HEK293T (cell line): ENCODE results near the gene ZNF30.

ENCODE experiments used
- CTCF ChIA-PET: fragments of 350-600 bp; formaldehyde crosslinking; extraction: SDS; loops from one replicate; lab custom pipeline; 2021; ENCODE audit warnings: antibody characterized with exemption, inconsistent platforms; lab: Yijun Ruan, JAX
- POLR2A ChIA-PET: fragments of 350-600 bp; formaldehyde crosslinking; extraction: SDS; loops from one replicate; lab custom pipeline; 2020; ENCODE audit warnings: antibody characterized with exemption, inconsistent platforms; lab: Yijun Ruan, JAX
- DNase-seq: peaks from one replicate; pipeline ENCODE4 v3.0.0; 2012; ENCODE audit warnings: mixed read lengths; ENCODE audit errors: extremely low spot score
- ARNT ChIP-seq: fragments of 450-650 bp; IDR thresholded peaks from 2 replicates; pipeline ENCODE4 v1.6.1; 2017; ENCODE audit warnings: mild to moderate bottlenecking
- BHLHE40 ChIP-seq: fragments of 450-650 bp; IDR thresholded peaks from 2 replicates; pipeline ENCODE4 v1.6.1; 2016; ENCODE audit warnings: mild to moderate bottlenecking, moderate library complexity, borderline replicate concordance
- CTBP1 ChIP-seq: fragments of 450-650 bp; IDR thresholded peaks from 2 replicates; pipeline ENCODE4 v1.6.1; 2016; ENCODE audit warnings: borderline replicate concordance
- ELF4 ChIP-seq: fragments of 450-650 bp; IDR thresholded peaks from 2 replicates; pipeline ENCODE4 v1.6.1; 2017; ENCODE audit warnings: antibody characterized with exemption
- FOXA1 ChIP-seq: fragments of 450-650 bp; IDR thresholded peaks from 2 replicates; pipeline ENCODE4 v1.6.1; 2016; ENCODE audit warnings: mild to moderate bottlenecking
- FOXK2 ChIP-seq: fragments of 450-650 bp; IDR thresholded peaks from 2 replicates; pipeline ENCODE4 v1.6.1; 2016; ENCODE audit warnings: mild to moderate bottlenecking
- FOXM1 ChIP-seq: fragments of 450-650 bp; IDR thresholded peaks from 2 replicates; pipeline ENCODE4 v1.6.1; 2017; ENCODE audit warnings: mild to moderate bottlenecking, borderline replicate concordance
- HDGF ChIP-seq: fragments of 450-650 bp; IDR thresholded peaks from 2 replicates; pipeline ENCODE4 v1.6.1; 2017; ENCODE audit warnings: antibody characterized with exemption, borderline replicate concordance
- L3MBTL2 ChIP-seq: fragments of 450-650 bp; conservative IDR thresholded peaks from 2 replicates; pipeline ENCODE4 v1.6.1; 2016; ENCODE audit warnings: mild to moderate bottlenecking
- LEF1 ChIP-seq: fragments of 450-650 bp; IDR thresholded peaks from 2 replicates; pipeline ENCODE4 v1.6.1; 2017; ENCODE audit warnings: mild to moderate bottlenecking, borderline replicate concordance
- NFRKB ChIP-seq: fragments of 450-650 bp; IDR thresholded peaks from 2 replicates; pipeline ENCODE4 v1.6.1; 2016; ENCODE audit warnings: mild to moderate bottlenecking, moderate library complexity
- SP1 ChIP-seq: fragments of 450-650 bp; IDR thresholded peaks from 2 replicates; pipeline ENCODE4 v1.6.1; 2017
- SUZ12 ChIP-seq: fragments of 450-650 bp; IDR thresholded peaks from 2 replicates; pipeline ENCODE4 v1.6.1; 2016; ENCODE audit warnings: mild to moderate bottlenecking
- TARDBP ChIP-seq: fragments of 450-650 bp; IDR thresholded peaks from 2 replicates; pipeline ENCODE4 v1.6.1; 2016
- ZNF384 ChIP-seq: fragments of 450-650 bp; IDR thresholded peaks from 2 replicates; pipeline ENCODE4 v1.6.1; 2016
- TF ChIP-seq, protein P1 (sequence below): fragments of 450-650 bp; IDR thresholded peaks from 2 replicates; pipeline ENCODE4 v1.6.1; 2016

The ZNF30 gene

DNA sequence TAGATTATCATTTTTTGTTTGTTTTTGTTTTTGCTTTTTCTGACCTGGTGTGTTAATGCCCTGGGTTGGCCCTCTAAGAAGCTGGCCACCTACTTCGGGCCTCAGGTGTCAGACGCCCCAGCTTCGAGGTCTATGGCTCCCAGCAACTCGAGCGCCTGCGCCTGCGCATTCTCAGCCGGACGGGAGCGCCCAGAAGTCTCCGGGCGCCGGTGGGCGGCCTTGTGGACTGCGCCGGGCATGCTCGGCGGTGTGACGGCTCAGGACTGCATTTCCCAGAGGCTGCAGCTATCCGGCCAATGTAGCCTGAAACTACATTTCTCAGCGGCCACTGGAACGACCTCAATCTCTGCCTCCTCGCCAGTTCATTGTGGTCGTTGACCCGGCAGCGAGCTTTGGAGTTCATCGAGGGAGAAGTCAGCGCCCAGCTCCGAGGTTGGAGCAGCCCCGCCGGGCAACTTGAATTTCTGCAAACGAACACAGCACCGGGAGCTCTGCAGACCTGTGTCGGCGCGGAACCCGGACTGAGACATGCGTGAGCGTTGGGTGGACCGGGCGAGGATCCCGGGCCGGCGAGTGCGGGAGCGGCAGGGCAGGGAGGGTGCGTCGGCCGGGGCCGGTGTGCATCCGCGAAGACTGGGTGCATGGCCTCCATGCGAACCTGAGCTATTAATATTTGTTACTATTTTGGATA, at the start of gene ZNF30:
Gene ZNF30 (plus strand): TSS at position 219 of the 691 bp plus-strand sequence. CDS start 3,045 bp downstream, outside the sequence.
- DNase-seq = peak; percentile 91
- CTCF ChIA-PET = no interaction called here
- POLR2A ChIA-PET = interaction anchor here (0.8 to 1.5 kb wide), 7 partner anchors 10 to 193 kb away, joined by 3 to 6 read pairs (median 4); partner anchors contain the start of genes ZNF181 and ZNF792
- TF ChIP-seq L3MBTL2 (peak; percentile 84), HDGF (no peak)

DNA sequence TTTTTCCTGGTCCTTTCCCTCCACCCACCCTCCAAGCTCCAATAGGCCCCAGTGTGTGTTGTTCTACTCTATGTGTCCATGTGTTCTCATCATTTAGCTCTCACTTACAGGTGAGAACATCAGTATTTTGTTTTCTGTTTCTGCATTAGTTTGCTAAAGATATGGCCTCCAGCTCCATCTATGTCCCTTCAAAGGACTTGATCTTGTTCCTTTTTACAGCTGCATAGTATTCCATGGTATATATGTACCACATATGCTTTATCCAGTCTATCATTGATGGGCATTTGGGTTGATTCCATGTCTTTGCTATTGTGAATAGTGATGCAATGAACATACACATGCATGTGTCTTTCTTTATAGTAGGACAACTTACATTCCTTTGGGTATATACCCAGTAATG, 47.1 kb upstream of the ZNF30 start:
- no peak for TF ChIP-seq FOXA1
- TF ChIP-seq FOXM1 = no peak
- no peak for DNase-seq
- ChIA-PET CTCF (no interaction called here), POLR2A (no interaction called here)

DNA sequence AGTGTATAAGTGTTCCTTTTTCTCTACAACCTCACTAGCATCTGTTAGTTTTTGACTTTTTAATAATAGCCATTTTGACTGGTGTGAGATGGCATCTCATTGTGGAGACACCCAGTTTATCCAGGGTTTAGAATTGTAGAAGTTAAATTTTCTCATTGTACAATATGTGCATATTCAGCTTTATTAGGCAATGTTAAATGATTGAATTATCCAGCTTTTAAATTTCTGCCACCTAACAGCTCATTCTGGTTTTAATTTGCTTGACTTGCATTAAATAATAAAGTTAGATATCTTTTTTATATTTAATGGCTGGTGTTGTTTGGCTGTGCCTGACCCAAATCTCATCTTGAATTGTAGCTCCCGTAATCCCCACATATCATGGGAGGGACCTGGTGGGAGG, 46.7 kb upstream of the ZNF30 start:
- ChIA-PET POLR2A (no interaction called here), CTCF (no interaction called here)
- DNase-seq = no peak
- TF ChIP-seq BHLHE40 = no peak
- TF ChIP-seq L3MBTL2 = no peak
- no peak for TF ChIP-seq FOXK2
- no peak for TF ChIP-seq SP1
- TF ChIP-seq LEF1 = no peak
- TF ChIP-seq, protein P1, sequence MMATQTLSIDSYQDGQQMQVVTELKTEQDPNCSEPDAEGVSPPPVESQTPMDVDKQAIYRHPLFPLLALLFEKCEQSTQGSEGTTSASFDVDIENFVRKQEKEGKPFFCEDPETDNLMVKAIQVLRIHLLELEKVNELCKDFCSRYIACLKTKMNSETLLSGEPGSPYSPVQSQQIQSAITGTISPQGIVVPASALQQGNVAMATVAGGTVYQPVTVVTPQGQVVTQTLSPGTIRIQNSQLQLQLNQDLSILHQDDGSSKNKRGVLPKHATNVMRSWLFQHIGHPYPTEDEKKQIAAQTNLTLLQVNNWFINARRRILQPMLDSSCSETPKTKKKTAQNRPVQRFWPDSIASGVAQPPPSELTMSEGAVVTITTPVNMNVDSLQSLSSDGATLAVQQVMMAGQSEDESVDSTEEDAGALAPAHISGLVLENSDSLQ = no peak
- no peak for TF ChIP-seq FOXM1
- TF ChIP-seq CTBP1 = no peak
- TF ChIP-seq ZNF384 = no peak
- no peak for TF ChIP-seq TARDBP
- no peak for TF ChIP-seq HDGF
- TF ChIP-seq FOXA1 = no peak
- no peak for TF ChIP-seq ARNT
- no peak for TF ChIP-seq SUZ12
- no peak for TF ChIP-seq NFRKB
- no peak for TF ChIP-seq ELF4

DNA sequence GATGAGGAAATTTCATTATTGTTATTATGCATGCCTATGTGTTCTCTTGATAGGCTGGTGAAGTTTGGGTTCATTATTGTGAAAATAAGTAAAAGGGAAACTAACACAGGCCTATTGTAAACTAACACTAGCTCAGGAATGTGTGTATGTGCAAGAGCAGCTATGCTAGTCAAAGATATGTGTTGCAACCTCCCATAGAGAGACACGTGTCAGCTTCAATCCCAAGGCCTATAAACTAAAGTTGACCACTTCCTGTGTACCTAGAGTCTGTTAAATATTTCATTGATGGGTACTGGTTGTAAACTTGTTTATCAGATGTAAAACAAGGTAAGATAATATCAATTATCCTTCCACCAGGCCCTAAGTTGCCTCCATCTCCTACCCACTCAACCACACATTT, 44.7 kb upstream of the ZNF30 start:
- ChIA-PET POLR2A (no interaction called here), CTCF (no interaction called here)
- TF ChIP-seq L3MBTL2 (no peak), HDGF (no peak)
- no peak for DNase-seq

DNA sequence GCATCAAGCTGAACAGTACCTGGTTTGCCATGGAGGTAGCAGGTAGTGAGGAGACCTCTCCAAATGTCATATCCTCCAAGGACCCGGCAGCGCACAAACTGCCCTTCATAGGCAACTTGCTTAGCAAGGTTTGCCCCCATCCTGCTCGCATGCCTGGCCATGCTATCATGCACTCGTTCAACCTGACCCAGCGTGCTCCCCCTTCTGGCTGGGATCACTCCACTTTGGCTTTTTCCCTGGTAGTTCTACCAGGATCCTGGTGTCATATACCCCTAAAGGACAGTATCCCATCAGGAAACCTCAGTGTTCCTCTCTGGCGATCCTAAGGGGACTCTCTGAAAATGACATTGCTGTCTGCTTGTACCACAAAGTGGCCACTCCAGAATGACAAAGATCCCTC, 38.6 kb upstream of the ZNF30 start:
- ChIA-PET POLR2A (no interaction called here), CTCF (no interaction called here)
- DNase-seq = no peak

DNA sequence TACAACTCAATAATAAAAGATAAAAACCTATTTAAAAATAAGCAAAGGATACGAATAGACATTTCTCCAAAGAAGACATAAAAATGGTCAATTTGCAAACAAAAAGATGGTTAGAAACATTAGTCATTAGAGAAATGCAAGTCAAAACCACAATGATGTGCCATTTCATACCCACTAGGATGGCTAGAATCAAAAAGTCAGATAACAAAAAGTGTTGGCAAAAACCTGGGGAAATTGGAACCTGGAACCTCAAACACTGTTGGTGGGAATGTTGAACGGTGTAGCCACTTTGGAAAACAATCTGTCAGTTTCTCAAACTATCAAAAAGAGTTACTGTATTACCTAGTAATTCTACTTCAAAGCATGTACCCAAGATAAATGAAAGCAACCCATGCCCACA, 26.5 kb upstream of the ZNF30 start:
- TF ChIP-seq LEF1 = no peak
- no peak for TF ChIP-seq FOXM1
- TF ChIP-seq ARNT = no peak
- no peak for TF ChIP-seq CTBP1
- no peak for TF ChIP-seq ELF4
- TF ChIP-seq SP1 = no peak
- no peak for TF ChIP-seq HDGF
- TF ChIP-seq, protein P1 = no peak
- TF ChIP-seq FOXK2 = no peak
- DNase-seq = no peak
- CTCF ChIA-PET = no interaction called here
- POLR2A ChIA-PET = no interaction called here

More for the DNA sequence above, 38.6 kb upstream of the ZNF30 start:
- TF ChIP-seq BHLHE40 = no peak
- no peak for TF ChIP-seq SUZ12
- TF ChIP-seq, protein P1 = no peak
- TF ChIP-seq HDGF = no peak
- no peak for TF ChIP-seq CTBP1
- no peak for TF ChIP-seq ARNT
- no peak for TF ChIP-seq L3MBTL2
- TF ChIP-seq FOXK2 = no peak
- no peak for TF ChIP-seq FOXM1
- no peak for TF ChIP-seq LEF1
- no peak for TF ChIP-seq ZNF384
- no peak for TF ChIP-seq NFRKB
- no peak for TF ChIP-seq FOXA1
- no peak for TF ChIP-seq TARDBP
- TF ChIP-seq SP1 = no peak
- TF ChIP-seq ELF4 = no peak
